Right atrium auricular region (tissue), 2 donors: ENCODE results near the gene LUZP2. TPM values are rescaled to one million over a fixed set of nuclear protein-coding genes. Genes with fewer than 3 reads are reported as not detected.

Experiments used
- DNase-seq: peaks from one replicate; pipeline ENCODE4 v3.0.0-alpha.2; 2019; ENCODE audit warnings: low spot score
- H3K27ac ChIP-seq, 2 donors: fragments of 200-600 bp; sonication (generic); 1 replicate in 1 of 2; 2 replicates in 1 of 2; pipeline ENCODE4 v1.5.1; 2016 to 2019
- H3K27me3 ChIP-seq, 2 donors: fragments of 200-600 bp; sonication (generic); one replicate each; pipeline versions ENCODE4 v1.5.1 to v1.6.0; 2017 to 2019
- H3K36me3 ChIP-seq: fragments of 200-600 bp; sonication (generic); one replicate; pipeline ENCODE4 v1.5.1; 2016
- H3K4me1 ChIP-seq, 2 donors: fragments of 200-600 bp; sonication (generic); one replicate each; pipeline versions ENCODE4 v1.5.1 to v1.6.0; 2017 to 2019
- H3K4me3 ChIP-seq, 2 donors: fragments of 200-600 bp; sonication (generic); 1 replicate in 1 of 2; 2 replicates in 1 of 2; pipeline ENCODE4 v1.5.1; 2017 to 2019; ENCODE audit warnings: mild to moderate bottlenecking in 1 of 2, moderate library complexity in 1 of 2
- H3K9me3 ChIP-seq, 2 donors: fragments of 200-600 bp; sonication (generic); one replicate each; pipeline ENCODE4 v1.5.1; 2019
- total RNA-seq, 2 donors: library from RNA; depleted of rRNA; stranded (reverse); fragments of >200 nt; gene quantifications; one replicate each; pipeline ENCODE4 v1.1.0, GENCODE V29; 2016
- TF ChIP-seq, protein P1 (sequence below), 2 donors: fragments of 200-600 bp; sonication (generic); IDR thresholded peaks; one replicate each; pipeline ENCODE4 v1.5.1; 2019; ENCODE audit warnings: antibody characterized with exemption in 2 of 2

Gene LUZP2
- total RNA-seq, 2 donors from 2014 or later: 0.19 TPM; not detected in 1

DNA sequence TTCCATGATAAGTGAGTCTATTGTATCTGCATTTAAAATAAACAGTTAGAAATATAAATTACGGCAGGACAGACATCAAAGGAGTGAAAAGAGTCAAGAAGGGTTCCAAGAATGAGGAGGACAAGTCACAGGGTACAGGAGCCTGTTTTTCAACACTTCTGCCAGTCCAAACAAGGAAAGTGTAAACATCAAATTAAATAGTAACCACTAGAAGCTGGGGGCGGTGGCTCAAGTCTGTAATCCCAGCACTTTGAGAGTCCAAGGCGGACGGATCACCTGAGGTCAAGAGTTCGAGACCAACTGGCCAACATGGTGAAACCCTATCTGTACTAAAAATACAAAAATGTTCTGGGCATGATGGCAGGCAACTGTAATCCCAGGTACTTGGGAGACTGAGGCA is 219.6 kb downstream of the LUZP2 start:
- H3K4me1 ChIP-seq: no peaks in the 10 kb centered on the region
- no peak overlapping the region for H3K27ac ChIP-seq
- H3K4me3 ChIP-seq: no peak overlapping the region
- H3K27me3 ChIP-seq: no peaks in the 10 kb centered on the region
- TF ChIP-seq, protein P1, sequence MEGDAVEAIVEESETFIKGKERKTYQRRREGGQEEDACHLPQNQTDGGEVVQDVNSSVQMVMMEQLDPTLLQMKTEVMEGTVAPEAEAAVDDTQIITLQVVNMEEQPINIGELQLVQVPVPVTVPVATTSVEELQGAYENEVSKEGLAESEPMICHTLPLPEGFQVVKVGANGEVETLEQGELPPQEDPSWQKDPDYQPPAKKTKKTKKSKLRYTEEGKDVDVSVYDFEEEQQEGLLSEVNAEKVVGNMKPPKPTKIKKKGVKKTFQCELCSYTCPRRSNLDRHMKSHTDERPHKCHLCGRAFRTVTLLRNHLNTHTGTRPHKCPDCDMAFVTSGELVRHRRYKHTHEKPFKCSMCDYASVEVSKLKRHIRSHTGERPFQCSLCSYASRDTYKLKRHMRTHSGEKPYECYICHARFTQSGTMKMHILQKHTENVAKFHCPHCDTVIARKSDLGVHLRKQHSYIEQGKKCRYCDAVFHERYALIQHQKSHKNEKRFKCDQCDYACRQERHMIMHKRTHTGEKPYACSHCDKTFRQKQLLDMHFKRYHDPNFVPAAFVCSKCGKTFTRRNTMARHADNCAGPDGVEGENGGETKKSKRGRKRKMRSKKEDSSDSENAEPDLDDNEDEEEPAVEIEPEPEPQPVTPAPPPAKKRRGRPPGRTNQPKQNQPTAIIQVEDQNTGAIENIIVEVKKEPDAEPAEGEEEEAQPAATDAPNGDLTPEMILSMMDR (IDR thresholded peaks at IDR 0.05): no peak
- DNase-seq: no peak
- no peaks in the 10 kb centered on the region for H3K9me3 ChIP-seq
- no peaks in the 10 kb centered on the region for H3K36me3 ChIP-seq

DNA sequence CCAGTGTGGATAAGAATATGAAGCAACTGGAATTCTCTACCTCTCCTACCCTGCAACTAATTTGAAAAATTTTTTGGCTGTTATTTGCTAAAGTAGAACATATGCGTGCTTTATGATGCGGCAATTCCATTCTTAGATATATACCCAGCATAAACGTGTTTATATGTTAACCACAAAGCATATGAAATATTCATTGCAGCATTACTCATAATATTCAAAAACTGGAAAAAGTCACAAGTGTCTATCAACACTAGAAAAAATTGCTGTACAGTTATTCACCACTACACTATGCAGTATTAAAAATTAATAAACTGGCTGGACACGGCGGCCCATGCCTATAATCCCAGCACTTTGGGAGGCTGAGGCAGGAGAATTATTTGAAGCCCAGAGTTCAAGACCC is 226.4 kb downstream of the LUZP2 start:
- no peak overlapping the region for H3K4me3 ChIP-seq
- TF ChIP-seq, protein P1 (IDR thresholded peaks at IDR 0.05): no peak
- H3K9me3 ChIP-seq: no peaks in the 10 kb centered on the region
- H3K27ac ChIP-seq: no peak overlapping the region
- no peaks in the 10 kb centered on the region for H3K36me3 ChIP-seq
- DNase-seq: no peak
- no peaks in the 10 kb centered on the region for H3K27me3 ChIP-seq
- H3K4me1 ChIP-seq: no peaks in the 10 kb centered on the region

- no peak overlapping the region for H3K4me3 ChIP-seq
- no peaks in the 10 kb centered on the region for H3K27me3 ChIP-seq
- H3K36me3 ChIP-seq: no peaks in the 10 kb centered on the region
- no peaks in the 10 kb centered on the region for H3K9me3 ChIP-seq
- DNase-seq: no peak
- no peak overlapping the region for H3K27ac ChIP-seq
- TF ChIP-seq, protein P1 (IDR thresholded peaks at IDR 0.05): no peak
- H3K4me1 ChIP-seq: no peaks in the 10 kb centered on the region
These were observed 234.7 kb downstream of the LUZP2 start for GRCh38 chr11:24731554-24731953.

DNA sequence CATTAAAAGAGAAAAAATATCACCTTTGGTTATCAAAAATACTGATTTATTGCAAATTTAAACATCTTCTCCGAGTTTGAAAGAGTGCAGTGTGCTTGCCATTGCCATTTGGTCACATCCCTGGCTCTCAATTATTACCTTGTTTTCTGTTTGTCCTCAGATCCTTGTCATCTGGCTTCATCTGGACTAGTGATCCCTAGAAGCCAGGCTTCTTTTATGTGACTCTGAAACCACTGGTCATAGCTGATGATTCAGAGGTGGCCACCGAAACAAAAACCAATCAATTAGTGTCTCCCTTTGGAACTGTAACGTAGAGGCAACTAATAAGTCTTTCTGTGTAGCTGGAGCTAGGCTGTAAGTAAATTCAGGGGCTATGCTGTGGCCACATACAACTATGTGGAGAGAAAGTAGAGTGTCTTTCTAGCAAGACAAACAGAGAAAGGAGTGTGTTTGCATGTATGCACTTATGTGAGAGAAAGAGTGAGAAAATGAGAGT is 237.9 kb downstream of the LUZP2 start:
- TF ChIP-seq, protein P1 (IDR thresholded peaks at IDR 0.05): no peak
- Histone ChIP-seq H3K27me3 (no peaks in the 10 kb centered on the region), H3K4me3 (no peak overlapping the region), H3K27ac (no peak overlapping the region), H3K9me3 (no peaks in the 10 kb centered on the region), H3K4me1 (no peaks in the 10 kb centered on the region), H3K36me3 (no peaks in the 10 kb centered on the region)
- DNase-seq: no peak

GRCh38 chr11:24738972-24739371 is 242.1 kb downstream of the LUZP2 start:
- Histone ChIP-seq H3K27ac (no peak overlapping the region), H3K27me3 (no peaks in the 10 kb centered on the region), H3K36me3 (no peaks in the 10 kb centered on the region), H3K9me3 (no peaks in the 10 kb centered on the region), H3K4me1 (no peaks in the 10 kb centered on the region), H3K4me3 (no peak overlapping the region)
- DNase-seq: no peak
- TF ChIP-seq, protein P1 (IDR thresholded peaks at IDR 0.05): no peak

DNA sequence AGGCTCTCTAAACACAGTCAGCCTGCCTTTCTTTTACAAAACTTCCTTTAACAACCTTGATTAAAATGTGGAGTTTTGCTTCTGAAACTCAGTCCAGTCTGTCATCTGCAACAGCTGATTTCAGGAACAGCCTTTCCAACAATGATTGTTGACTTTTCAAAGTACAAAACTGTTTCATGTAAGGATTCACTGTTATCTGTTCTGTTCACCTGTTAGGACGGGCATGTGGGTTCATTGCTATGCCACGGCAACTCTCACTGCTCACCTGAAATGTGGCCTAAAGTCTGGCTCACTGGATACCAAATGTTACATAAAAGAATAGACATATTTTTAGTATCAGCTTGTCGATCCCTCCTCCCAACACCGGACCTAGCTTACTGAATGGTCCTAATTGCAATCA is 242.8 kb downstream of the LUZP2 start:
- TF ChIP-seq, protein P1 (IDR thresholded peaks at IDR 0.05): no peak

More for the DNA sequence above, 242.8 kb downstream of the LUZP2 start:
- no peak for DNase-seq
- Histone ChIP-seq H3K27ac (no peak overlapping the region), H3K9me3 (no peaks in the 10 kb centered on the region), H3K4me1 (no peaks in the 10 kb centered on the region), H3K36me3 (no peaks in the 10 kb centered on the region), H3K4me3 (no peak overlapping the region), H3K27me3 (no peaks in the 10 kb centered on the region)
